ENCODE data around the gene COL1A2. TPM values are rescaled to one million over a fixed set of nuclear protein-coding genes. Genes with fewer than 3 reads are reported as not detected.

The COL1A2 gene
- total RNA-seq, 1 donor from 2014 or later = 46.9 TPM

GRCh38 chr7:94366163-94366562 lies 28.5 kb upstream of the COL1A2 start:
- no peak for TF ChIP-seq CTCF (IDR thresholded peaks at IDR 0.05; ENCODE audit: insufficient read depth, low read length, severe bottlenecking)
- no peaks in the 10 kb centered on the region for H3K27me3 ChIP-seq (ENCODE audit: control insufficient read depth, insufficient read depth, low read length)
- H3K4me3 ChIP-seq (ENCODE audit: low read depth, low read length) = no peak overlapping the region
- no peak for FAIRE-seq
- DNase-seq (ENCODE audit: low read depth) = no peak
- no peaks in the 10 kb centered on the region for H3K36me3 ChIP-seq (ENCODE audit: control insufficient read depth, insufficient read depth, low read length)

GRCh38 chr7:94366832-94367231 lies 27.9 kb upstream of the COL1A2 start:
- Histone ChIP-seq H3K4me3 (ENCODE audit: low read depth, low read length) (no peak overlapping the region), H3K36me3 (ENCODE audit: control insufficient read depth, insufficient read depth, low read length) (no peaks in the 10 kb centered on the region), H3K27me3 (ENCODE audit: control insufficient read depth, insufficient read depth, low read length) (no peaks in the 10 kb centered on the region)
- DNase-seq (ENCODE audit: low read depth) (no peak), FAIRE-seq (peak; percentile 52)
- TF ChIP-seq CTCF (IDR thresholded peaks at IDR 0.05; ENCODE audit: insufficient read depth, low read length, severe bottlenecking) = no peak

- Histone ChIP-seq H3K36me3 (ENCODE audit: control insufficient read depth, insufficient read depth, low read length) (no peaks in the 10 kb centered on the region), H3K27me3 (ENCODE audit: control insufficient read depth, insufficient read depth, low read length) (no peaks in the 10 kb centered on the region), H3K4me3 (ENCODE audit: low read depth, low read length) (no peak overlapping the region)
- DNase-seq (ENCODE audit: low read depth) = no peak
- no peak for FAIRE-seq
- no peak for TF ChIP-seq CTCF (IDR thresholded peaks at IDR 0.05; ENCODE audit: insufficient read depth, low read length, severe bottlenecking)
These were observed 26.7 kb upstream of the COL1A2 start for GRCh38 chr7:94367949-94368348.

- DNase-seq (ENCODE audit: low read depth) (peak; percentile 21), FAIRE-seq (no peak)
- no peaks in the 10 kb centered on the region for H3K27me3 ChIP-seq (ENCODE audit: control insufficient read depth, insufficient read depth, low read length)
- H3K4me3 ChIP-seq (ENCODE audit: low read depth, low read length) = no peak overlapping the region
- no peak for TF ChIP-seq CTCF (IDR thresholded peaks at IDR 0.05; ENCODE audit: insufficient read depth, low read length, severe bottlenecking)
- no peaks in the 10 kb centered on the region for H3K36me3 ChIP-seq (ENCODE audit: control insufficient read depth, insufficient read depth, low read length)
These were observed 26.3 kb upstream of the COL1A2 start for GRCh38 chr7:94368371-94368791.

GRCh38 chr7:94374231-94374630 lies 20.5 kb upstream of the COL1A2 start:
- no peak for FAIRE-seq
- TF ChIP-seq CTCF (IDR thresholded peaks at IDR 0.05; ENCODE audit: insufficient read depth, low read length, severe bottlenecking) = no peak
- Histone ChIP-seq H3K4me3 (ENCODE audit: low read depth, low read length) (no peak overlapping the region), H3K36me3 (ENCODE audit: control insufficient read depth, insufficient read depth, low read length) (no peaks in the 10 kb centered on the region), H3K27me3 (ENCODE audit: control insufficient read depth, insufficient read depth, low read length) (no peaks in the 10 kb centered on the region)
- peak; percentile 21 for DNase-seq (ENCODE audit: low read depth)
